ENCODE data around the gene B4GALNT2. TPM values are rescaled to one million over a fixed set of nuclear protein-coding genes. Genes with fewer than 3 reads are reported as not detected.

B4GALNT2 gene
- total and polyA plus RNA-seq, 2 donors (not counting 1 experiment from before 2014, with no cell fraction given), result 0.12 TPM; not detected in 1

GRCh38 chr17:49117587-49118230, 14.9 kb upstream of the B4GALNT2 start:
- Mint-ChIP-seq H3K9me3 (ENCODE audit: insufficient read depth) (no peaks in the 10 kb centered on the region), H3K27me3 (peaks cover 55% of the 10 kb centered on the region), H3K4me1 (no peaks in the 10 kb centered on the region), H3K4me3 (no peak overlapping the region), H3K27ac (no peak overlapping the region)
- H3K4me1 ChIP-seq (ENCODE audit: control insufficient read depth in 2 of 2, insufficient read depth in 2 of 2, low read length in 2 of 2), result no peaks in the 10 kb centered on the region
- no peak for ATAC-seq (ENCODE audit: low read depth)
- H3K36me3 ChIP-seq (replicated peaks in 1 of 2; ENCODE audit: control extremely low read depth in 1 of 2, control insufficient read depth in 1 of 2, extremely low read depth in 1 of 2, insufficient read depth in 2 of 2, low read length in 1 of 2), result no peaks in the 10 kb centered on the region
- ChIA-PET CTCF (no interaction called here), POLR2A (no interaction called here)
- peaks cover 0 to 22% (median 7%) of the 10 kb centered on the region in 4 experiments for H3K27me3 ChIP-seq (replicated peaks in 1 of 4; ENCODE audit: control extremely low read depth in 1 of 4, control insufficient read depth in 3 of 4, insufficient read depth in 4 of 4, low read length in 3 of 4)
- no peak overlapping the region for H3K9ac ChIP-seq (ENCODE audit: low read length)
- no peak overlapping the region for H3K27ac ChIP-seq (ENCODE audit: low read length in 2 of 2)
- H3K79me2 ChIP-seq (ENCODE audit: control insufficient read depth, insufficient read depth, low read length), result no peaks in the 10 kb centered on the region
- H3K4me2 ChIP-seq (replicated peaks; ENCODE audit: low read depth, low read length, poor library complexity, severe bottlenecking), result no peak overlapping the region
- no peaks in the 10 kb centered on the region for H3K9me3 ChIP-seq (ENCODE audit: control extremely low read depth in 1 of 3, control insufficient read depth in 2 of 3, insufficient read depth in 1 of 3, low read length in 2 of 3)
- H2AFZ ChIP-seq (ENCODE audit: insufficient read depth, low read depth, low read length, poor library complexity, severe bottlenecking), result no peak overlapping the region
- intact Hi-C loops (cut with micrococcal nuclease), result no loop called here
- H3K4me3 ChIP-seq (ENCODE audit: control extremely low read depth in 1 of 5, extremely low read depth in 1 of 5, insufficient read depth in 1 of 5, low read depth in 2 of 5, low read length in 4 of 5), result no peak overlapping the region
- H4K20me1 ChIP-seq (ENCODE audit: control insufficient read depth, insufficient read depth, low read length, poor library complexity, severe bottlenecking), result no peaks in the 10 kb centered on the region
- no peak for TF ChIP-seq EZH2 (IDR thresholded peaks at IDR 0.05; ENCODE audit: borderline replicate concordance, insufficient read depth, low read depth, low read length, poor library complexity, severe bottlenecking)
- TF ChIP-seq CTCF (IDR thresholded peaks at IDR 0.05), result no peak
- no peak for DNase-seq
- WGBS (ENCODE audit: insufficient coverage), result 100% methylated on average over 2 of the region's 2 CpGs

GRCh38 chr17:49120166-49120565, 12.4 kb upstream of the B4GALNT2 start:
- Histone ChIP-seq H3K4me3 (ENCODE audit: control extremely low read depth in 1 of 5, extremely low read depth in 1 of 5, insufficient read depth in 1 of 5, low read depth in 2 of 5, low read length in 4 of 5) (no peak overlapping the region), H3K9me3 (ENCODE audit: control extremely low read depth in 1 of 3, control insufficient read depth in 2 of 3, insufficient read depth in 1 of 3, low read length in 2 of 3) (no peaks in the 10 kb centered on the region), H2AFZ (ENCODE audit: insufficient read depth, low read depth, low read length, poor library complexity, severe bottlenecking) (no peak overlapping the region), H3K79me2 (ENCODE audit: control insufficient read depth, insufficient read depth, low read length) (no peaks in the 10 kb centered on the region), H4K20me1 (ENCODE audit: control insufficient read depth, insufficient read depth, low read length, poor library complexity, severe bottlenecking) (no peaks in the 10 kb centered on the region), H3K27me3 (replicated peaks in 1 of 4; ENCODE audit: control extremely low read depth in 1 of 4, control insufficient read depth in 3 of 4, insufficient read depth in 4 of 4, low read length in 3 of 4) (peaks cover 0 to 22% (median 6%) of the 10 kb centered on the region in 4 experiments), H3K36me3 (replicated peaks in 1 of 2; ENCODE audit: control extremely low read depth in 1 of 2, control insufficient read depth in 1 of 2, extremely low read depth in 1 of 2, insufficient read depth in 2 of 2, low read length in 1 of 2) (no peaks in the 10 kb centered on the region), H3K27ac (ENCODE audit: low read length in 2 of 2) (no peak overlapping the region), H3K4me1 (ENCODE audit: control insufficient read depth in 2 of 2, insufficient read depth in 2 of 2, low read length in 2 of 2) (no peaks in the 10 kb centered on the region), H3K4me2 (replicated peaks; ENCODE audit: low read depth, low read length, poor library complexity, severe bottlenecking) (no peak overlapping the region), H3K9ac (ENCODE audit: low read length) (no peak overlapping the region)
- 53% methylated on average over 2 of the region's 3 CpGs for WGBS (ENCODE audit: insufficient coverage)
- POLR2A ChIA-PET, result no interaction called here
- ATAC-seq (ENCODE audit: low read depth), result no peak
- Mint-ChIP-seq H3K4me3 (no peak overlapping the region), H3K27me3 (peaks cover 39% of the 10 kb centered on the region), H3K27ac (no peak overlapping the region), H3K9me3 (ENCODE audit: insufficient read depth) (no peaks in the 10 kb centered on the region), H3K4me1 (no peaks in the 10 kb centered on the region)
- intact Hi-C loops (cut with micrococcal nuclease), result no loop called here
- TF ChIP-seq EZH2 (IDR thresholded peaks at IDR 0.05; ENCODE audit: borderline replicate concordance, insufficient read depth, low read depth, low read length, poor library complexity, severe bottlenecking) (no peak), CTCF (IDR thresholded peaks at IDR 0.05) (no peak)
- no peak for DNase-seq
- CTCF ChIA-PET, result no interaction called here
